ENCODE data around the gene FANCM.

- TF ChIP-seq POLR2A (IDR thresholded peaks at IDR 0.05) = no peak
- TF ChIP-seq CTCF (IDR thresholded peaks at IDR 0.05) = no peak
- no peak for TF ChIP-seq EP300 (IDR thresholded peaks at IDR 0.05)
Observed at GRCh38 chr14:45096218-45096617, 39.5 kb upstream of the FANCM start.

Measured in suprapubic skin (tissue), 3 donors.